Neutrophil (primary cell): Measurements from ENCODE around the gene CD151.

Source experiments
- H3K27ac ChIP-seq: fragments of 200-600 bp; sonication (generic); 2 replicates; pipeline ENCODE4 v1.5.1; 2016; ENCODE audit warnings: mild to moderate bottlenecking, moderate library complexity
- H3K27me3 ChIP-seq: fragments of 200-600 bp; sonication (generic); 2 replicates; pipeline ENCODE4 v1.6.0; 2016; ENCODE audit warnings: mild to moderate bottlenecking
- H3K36me3 ChIP-seq: fragments of 200-600 bp; sonication (generic); 2 replicates; pipeline ENCODE4 v1.5.1; 2017
- H3K4me1 ChIP-seq, 2 experiments: fragments of 200-600 bp in 1 of 2; sonication (generic) in 1 of 2; 1 replicate in 1 of 2; 2 replicates in 1 of 2; pipeline versions ENCODE4 v1.5.1 to v1.6.1; 2013 to 2016; ENCODE audit warnings: low read depth in 1 of 2, low read length in 1 of 2, mild to moderate bottlenecking in 1 of 2, moderate library complexity in 1 of 2; ENCODE audit not compliant: control insufficient read depth in 1 of 2, insufficient read depth in 1 of 2
- H3K4me3 ChIP-seq, 2 experiments: fragments of 200-600 bp in 1 of 2; sonication (generic) in 1 of 2; 1 replicate in 1 of 2; 2 replicates in 1 of 2; pipeline ENCODE4 v1.5.1; 2013 to 2016; ENCODE audit warnings: low read depth in 1 of 2, low read length in 1 of 2, mild to moderate bottlenecking in 1 of 2, moderate library complexity in 1 of 2
- H3K9me3 ChIP-seq: fragments of 200-600 bp; sonication (generic); 2 replicates; pipeline ENCODE4 v1.5.1; 2016
- CTCF ChIP-seq: fragments of 200-600 bp; sonication (generic); IDR thresholded peaks from 2 replicates; pipeline ENCODE4 v1.5.1; 2016; ENCODE audit warnings: antibody characterized with exemption

The CD151 gene

GRCh38 chr11:818396-819128 lies 14.2 kb upstream of the CD151 start, which contains the start of gene PNPLA2:
PNPLA2 (plus strand) TSS chr11:818914; CDS start chr11:819719, 805 bp downstream.
- Histone ChIP-seq H3K27ac (peak within 1 kb of the TSS; percentile 100), H3K4me3 (peak within 1 kb of the TSS; percentile 91 to 94), H3K4me1 (peaks cover 43 to 46% of the 10 kb centered on the region in 2 experiments), H3K36me3 (peaks cover 14% of the 10 kb centered on the region), H3K9me3 (no peaks in the 10 kb centered on the region), H3K27me3 (no peaks in the 10 kb centered on the region)
- no peak for TF ChIP-seq CTCF

GRCh38 chr11:819129-819931 lies 13.4 kb upstream of the CD151 start:
- peak; percentile 63 for TF ChIP-seq CTCF
- Histone ChIP-seq H3K4me1 (peaks cover 46 to 54% of the 10 kb centered on the region in 2 experiments), H3K9me3 (no peaks in the 10 kb centered on the region), H3K27me3 (no peaks in the 10 kb centered on the region), H3K27ac (peak overlapping the region; percentile 100), H3K4me3 (peak overlapping the region; percentile 91 to 94), H3K36me3 (peaks cover 22% of the 10 kb centered on the region)

GRCh38 chr11:819943-820649 lies 12.7 kb upstream of the CD151 start:
- peak overlapping the region; percentile 100 for H3K27ac ChIP-seq
- H3K36me3 ChIP-seq, result peaks cover 29% of the 10 kb centered on the region
- H3K4me1 ChIP-seq, result peaks cover 50 to 60% of the 10 kb centered on the region in 2 experiments
- TF ChIP-seq CTCF, result no peak
- H3K4me3 ChIP-seq, result peak overlapping the region; percentile 91 to 94
- no peaks in the 10 kb centered on the region for H3K27me3 ChIP-seq
- H3K9me3 ChIP-seq, result no peaks in the 10 kb centered on the region

DNA sequence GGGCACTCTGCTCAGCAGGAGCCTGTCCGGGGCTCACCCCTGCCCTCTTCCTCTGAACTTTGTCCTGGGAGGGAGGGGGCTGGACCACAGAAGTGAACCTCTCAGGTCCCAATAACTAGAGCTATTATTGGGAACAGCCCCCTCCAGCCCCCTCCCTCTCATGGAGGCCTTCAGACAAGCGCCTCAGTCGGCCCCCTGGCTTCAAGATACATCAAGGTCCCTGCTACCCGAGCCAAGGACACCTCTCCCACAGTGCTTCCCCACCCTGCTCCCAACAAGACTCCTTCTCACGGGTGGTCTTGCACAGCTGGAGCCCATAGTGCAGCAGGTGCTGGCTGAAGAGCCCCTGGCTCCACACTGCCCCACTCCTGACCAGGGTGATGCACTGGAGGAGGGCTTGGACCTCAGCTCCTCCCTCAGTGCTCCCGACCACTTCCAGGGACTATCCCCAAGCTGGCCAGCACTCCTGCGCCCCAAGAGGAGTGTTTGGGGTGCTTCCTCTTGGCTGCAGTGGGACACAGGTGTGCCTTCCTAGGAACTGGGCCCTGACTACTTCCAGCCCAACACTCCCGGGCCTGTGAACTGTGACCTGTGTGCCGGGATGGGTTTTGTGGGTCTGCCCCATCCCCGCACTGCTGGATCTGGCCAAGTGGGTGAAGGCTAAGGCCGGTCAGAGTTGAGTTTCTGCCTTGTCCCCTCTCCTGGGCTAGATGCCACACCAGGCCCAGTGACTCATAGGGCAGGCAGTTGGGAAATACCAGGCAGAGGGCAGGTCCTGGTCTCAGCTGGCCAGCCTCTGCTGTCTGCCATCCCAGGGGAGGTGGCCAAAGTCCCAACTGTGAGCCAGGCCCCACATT lies 11.9 kb upstream of the CD151 start:
- Histone ChIP-seq H3K36me3 (peaks cover 37% of the 10 kb centered on the region), H3K4me1 (peaks cover 58 to 68% of the 10 kb centered on the region in 2 experiments), H3K9me3 (no peaks in the 10 kb centered on the region), H3K27me3 (no peaks in the 10 kb centered on the region), H3K27ac (peak overlapping the region; percentile 100), H3K4me3 (peak overlapping the region; percentile 91 to 94)
- peak; percentile 18 for TF ChIP-seq CTCF
